Testis (tissue), 3 donors: Measurements from ENCODE around the gene TTLL5. TPM values are rescaled to one million over a fixed set of nuclear protein-coding genes. Genes with fewer than 3 reads are reported as not detected.

ENCODE experiments used
- DNase-seq: peaks from one replicate; pipeline ENCODE4 v3.0.0-alpha.2; 2019
- H3K27ac ChIP-seq, 2 donors: fragments of 200-600 bp; sonication (generic); one replicate each; pipeline ENCODE4 v1.5.1; 2019
- H3K27me3 ChIP-seq: fragments of 200-600 bp; sonication (generic); one replicate; pipeline ENCODE4 v1.5.1; 2019
- H3K36me3 ChIP-seq: fragments of 200-600 bp; sonication (generic); one replicate; pipeline ENCODE4 v1.5.1; 2017; ENCODE audit warnings: low read depth; ENCODE audit errors: missing control alignments
- H3K4me1 ChIP-seq: fragments of 200-600 bp; sonication (generic); one replicate; pipeline ENCODE4 v1.5.1; 2019
- H3K4me3 ChIP-seq, 2 donors: fragments of 200-600 bp; sonication (generic); one replicate each; pipeline ENCODE4 v1.5.1; 2017 to 2019
- H3K9me3 ChIP-seq: fragments of 200-600 bp; sonication (generic); one replicate; pipeline ENCODE4 v1.5.1; 2017
- CTCF ChIP-seq, 3 experiments: fragments of 450-650 bp in 2 of 3; fragments of 200-600 bp in 1 of 3; sonication (generic) in 1 of 3; IDR thresholded peaks; one replicate each; pipeline ENCODE4 v1.5.1; 2016 to 2019; ENCODE audit warnings: antibody characterized with exemption in 3 of 3, mild to moderate bottlenecking in 2 of 3, moderate library complexity in 1 of 3
- POLR2A ChIP-seq: fragments of 450-650 bp; IDR thresholded peaks from one replicate; pipeline ENCODE4 v1.6.1; 2017; ENCODE audit warnings: antibody characterized with exemption, mild to moderate bottlenecking, moderate library complexity
- WGBS, 2 donors: methylation state at CpG; one replicate each; pipeline ENCODE4 v1.1.5; 2018; 5-methylcytosine and 5-hydroxymethylcytosine counted together
- intact Hi-C: fragments of 100-400 bp; cut with DNase I; formaldehyde crosslinking; loops from one replicate; pipeline ENCODE4 v1.15.1; 2023; ENCODE audit warnings: low total_unique reads
- polyA plus RNA-seq: library from polyadenylated mRNA; stranded (reverse); fragments of 350-450 nt; fragmentation: Illumina TruSeq; extraction: RNeasy Lipid Tissue Mini Kit (QIAGEN cat#74804); gene quantifications from one replicate; pipeline ENCODE4 v1.2.3, GENCODE V29; 2014; ENCODE audit warnings: low read depth, low replicate concordance; ENCODE audit not compliant: insufficient read depth
- total RNA-seq, 2 donors: library from RNA; depleted of rRNA; stranded (reverse); fragments of >200 nt; gene quantifications; one replicate each; pipeline ENCODE4 v1.2.3, GENCODE V29; 2016

Gene TTLL5
- total and polyA plus RNA-seq, 3 donors from 2014 or later, result 112 to 318 (median 155) TPM

GRCh38 chr14:75726321-75726720 lies 65.3 kb downstream of the TTLL5 start:
- H3K27ac ChIP-seq, result peak overlapping the region in 1 of 2 donors; percentile 81
- DNase-seq, result no peak
- 91 to 95% methylated on average over 1 of the region's 1 CpG for WGBS, 2 donors
- H3K9me3 ChIP-seq, result no peaks in the 10 kb centered on the region
- no peak overlapping the region for H3K4me3 ChIP-seq
- peaks cover 4% of the 10 kb centered on the region for H3K4me1 ChIP-seq
- no peaks in the 10 kb centered on the region for H3K27me3 ChIP-seq
- intact Hi-C loops, result no loop called here
- no peaks in the 10 kb centered on the region for H3K36me3 ChIP-seq
- no peak for TF ChIP-seq CTCF (IDR thresholded peaks at IDR 0.05)
- no peak for TF ChIP-seq POLR2A

- Histone ChIP-seq H3K4me1 (peaks cover 4% of the 10 kb centered on the region), H3K27me3 (no peaks in the 10 kb centered on the region), H3K4me3 (no peak overlapping the region), H3K9me3 (no peaks in the 10 kb centered on the region), H3K36me3 (no peaks in the 10 kb centered on the region), H3K27ac (no peak overlapping the region)
- WGBS, 2 donors, result 93 to 97% methylated on average over 3 of the region's 3 CpGs
- no peak for TF ChIP-seq CTCF (IDR thresholded peaks at IDR 0.05)
- no peak for TF ChIP-seq POLR2A
- DNase-seq, result no peak
- intact Hi-C loops, result no loop called here
Measured at GRCh38 chr14:75727124-75727523, 66.1 kb downstream of the TTLL5 start.

DNA sequence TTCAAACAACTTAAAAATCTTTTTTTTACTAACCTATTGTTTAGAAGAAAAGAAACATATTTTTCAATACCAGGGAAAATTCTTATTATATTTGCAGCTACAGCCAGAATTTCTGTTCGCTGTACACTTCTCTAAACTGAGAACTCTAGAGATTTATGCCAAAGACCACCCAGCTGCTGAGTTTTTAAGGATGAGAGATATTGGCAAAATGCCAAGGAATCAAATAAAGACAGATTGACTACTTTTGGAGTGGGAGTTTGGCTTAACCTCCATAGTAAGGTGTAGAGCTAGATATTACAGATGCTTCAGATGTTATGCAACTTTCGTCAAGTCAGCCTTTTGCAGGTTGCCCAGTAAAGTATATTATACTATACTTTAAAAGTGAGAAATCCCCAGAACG lies 71.8 kb downstream of the TTLL5 start:
- Histone ChIP-seq H3K4me3 (no peak overlapping the region), H3K36me3 (no peaks in the 10 kb centered on the region), H3K9me3 (no peaks in the 10 kb centered on the region), H3K27me3 (no peaks in the 10 kb centered on the region), H3K4me1 (no peaks in the 10 kb centered on the region), H3K27ac (no peak overlapping the region)
- 85 to 96% methylated on average over 3 of the region's 3 CpGs for WGBS, 2 donors
- intact Hi-C loops, result no loop called here
- no peak for DNase-seq
- TF ChIP-seq CTCF (IDR thresholded peaks at IDR 0.05) (no peak), POLR2A (no peak)

DNA sequence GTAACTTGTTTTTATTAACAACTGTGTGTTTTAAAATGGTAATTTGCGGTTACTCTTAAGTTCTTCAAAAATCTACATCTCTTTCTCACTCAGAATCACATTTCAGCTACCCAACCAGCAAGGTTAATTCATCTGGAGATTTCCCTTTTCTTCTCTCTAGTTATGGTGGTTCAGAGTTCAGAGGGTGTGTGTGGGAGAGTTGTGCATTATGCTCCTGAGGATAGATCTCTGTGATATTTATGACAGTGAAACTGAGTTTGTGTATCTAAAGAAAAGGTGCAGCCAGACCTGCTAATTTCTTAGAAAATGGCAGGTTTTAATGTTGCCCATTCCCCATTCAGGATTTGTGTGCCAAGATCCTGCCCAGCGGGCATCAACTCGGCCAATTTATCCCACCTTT lies 73.8 kb downstream of the TTLL5 start:
- H3K4me3 ChIP-seq, result no peak overlapping the region
- no peak overlapping the region for H3K27ac ChIP-seq
- intact Hi-C loops, result no loop called here
- no peaks in the 10 kb centered on the region for H3K27me3 ChIP-seq
- 62 to 65% methylated on average over 3 of the region's 3 CpGs for WGBS, 2 donors
- no peak for DNase-seq
- no peaks in the 10 kb centered on the region for H3K4me1 ChIP-seq
- TF ChIP-seq POLR2A (no peak), CTCF (IDR thresholded peaks at IDR 0.05) (no peak)
- no peaks in the 10 kb centered on the region for H3K9me3 ChIP-seq
- no peaks in the 10 kb centered on the region for H3K36me3 ChIP-seq

- TF ChIP-seq POLR2A (no peak), CTCF (IDR thresholded peaks at IDR 0.05) (no peak)
- intact Hi-C loops, result no loop called here
- Histone ChIP-seq H3K4me3 (no peak overlapping the region), H3K27ac (no peak overlapping the region), H3K27me3 (no peaks in the 10 kb centered on the region), H3K36me3 (no peaks in the 10 kb centered on the region), H3K9me3 (no peaks in the 10 kb centered on the region), H3K4me1 (no peaks in the 10 kb centered on the region)
- no peak for DNase-seq
Measured at GRCh38 chr14:75736845-75737485, 75.9 kb downstream of the TTLL5 start.
